Fibroblast of villous mesenchyme (primary cell): ENCODE measurements around the gene CLASP2. TPM values are rescaled to one million over a fixed set of nuclear protein-coding genes. Genes with fewer than 3 reads are reported as not detected.

Experiments used
- DNase-seq: peaks from one replicate; pipeline ENCODE4 v3.0.0-alpha.2; 2010; ENCODE audit warnings: low read depth
- H3K4me3 ChIP-seq: 2 replicates; pipeline ENCODE4 v1.5.1; 2011; ENCODE audit warnings: low read depth, mild to moderate bottlenecking, low read length
- CTCF ChIP-seq: IDR thresholded peaks from 2 replicates; pipeline ENCODE4 v1.5.1; 2012; ENCODE audit warnings: low read depth, mild to moderate bottlenecking, low read length; ENCODE audit not compliant: insufficient read depth
- total RNA-seq: library from RNA; depleted of rRNA; stranded (reverse); fragments of >200 nt; gene quantifications from 2 replicates; pipeline ENCODE4 v1.2.3, GENCODE V29; 2012

Gene CLASP2
- total RNA-seq, 1 donor = 64.3 TPM

GRCh38 chr3:33634262-33634661 lies 83.8 kb downstream of the CLASP2 start:
- H3K4me3 ChIP-seq = no peak overlapping the region
- no peak for DNase-seq
- no peak for TF ChIP-seq CTCF

DNA sequence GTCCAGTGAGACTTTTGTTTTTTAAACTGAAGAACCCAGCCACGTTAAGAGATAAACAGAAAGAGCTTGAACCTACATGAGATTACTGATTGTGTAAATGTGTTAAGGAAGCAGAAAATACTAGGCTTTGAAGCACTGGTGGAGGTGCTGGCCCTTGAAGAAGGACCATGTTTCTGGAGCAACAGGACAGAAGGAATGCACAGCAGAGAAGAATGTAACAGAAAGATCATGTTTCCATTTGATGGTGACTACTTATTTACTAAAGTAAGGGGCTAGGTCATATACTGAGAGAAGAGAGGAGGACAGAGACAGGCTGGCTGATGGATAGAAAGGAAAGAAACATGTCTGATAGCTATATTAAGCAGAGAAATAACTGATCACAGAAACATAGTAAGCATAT lies 88.8 kb downstream of the CLASP2 start:
- no peak overlapping the region for H3K4me3 ChIP-seq
- peak; percentile 21 for DNase-seq
- no peak for TF ChIP-seq CTCF

DNA sequence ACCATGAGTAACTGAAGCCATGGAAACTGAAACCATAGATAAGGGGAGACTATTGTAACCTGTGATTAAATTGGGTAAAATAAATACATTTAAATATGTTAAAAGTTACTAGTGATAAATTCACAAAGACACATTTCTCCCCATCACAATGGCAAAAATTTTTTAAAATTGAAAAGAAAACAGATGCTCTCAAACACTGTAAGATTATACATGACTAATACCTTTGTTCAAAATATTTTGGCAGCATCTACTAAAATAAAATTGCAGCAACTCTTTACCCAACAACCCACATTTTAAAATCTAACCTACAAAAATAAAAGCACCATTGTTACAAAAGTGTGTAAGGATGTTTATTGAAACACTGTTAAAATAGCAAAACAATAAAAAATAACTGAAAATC lies 93.3 kb downstream of the CLASP2 start:
- no peak for TF ChIP-seq CTCF
- no peak for DNase-seq
- H3K4me3 ChIP-seq = no peak overlapping the region

DNA sequence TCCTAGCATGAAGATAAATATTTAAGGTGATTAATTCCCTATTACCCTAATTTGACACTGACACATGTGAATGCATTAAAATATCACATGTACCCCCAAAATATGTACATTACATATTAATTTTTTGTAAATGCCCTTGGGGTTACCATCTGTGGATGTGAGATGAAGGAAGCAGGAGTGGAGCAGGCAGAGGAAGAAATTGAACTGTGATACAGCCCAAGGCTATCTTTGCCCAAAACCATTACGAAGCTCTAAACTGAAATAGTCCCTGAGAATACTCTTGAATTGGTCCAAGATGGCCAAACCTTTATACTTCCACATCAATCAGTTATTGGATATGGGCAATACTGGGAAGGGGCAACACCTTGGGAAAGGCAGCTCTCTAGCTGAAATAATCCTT lies 105.0 kb downstream of the CLASP2 start:
- no peak for DNase-seq
- no peak overlapping the region for H3K4me3 ChIP-seq
- no peak for TF ChIP-seq CTCF

- DNase-seq = no peak
- H3K4me3 ChIP-seq = no peak overlapping the region
- TF ChIP-seq CTCF = no peak
Observed at GRCh38 chr3:33612607-33613006, 105.4 kb downstream of the CLASP2 start.

DNA sequence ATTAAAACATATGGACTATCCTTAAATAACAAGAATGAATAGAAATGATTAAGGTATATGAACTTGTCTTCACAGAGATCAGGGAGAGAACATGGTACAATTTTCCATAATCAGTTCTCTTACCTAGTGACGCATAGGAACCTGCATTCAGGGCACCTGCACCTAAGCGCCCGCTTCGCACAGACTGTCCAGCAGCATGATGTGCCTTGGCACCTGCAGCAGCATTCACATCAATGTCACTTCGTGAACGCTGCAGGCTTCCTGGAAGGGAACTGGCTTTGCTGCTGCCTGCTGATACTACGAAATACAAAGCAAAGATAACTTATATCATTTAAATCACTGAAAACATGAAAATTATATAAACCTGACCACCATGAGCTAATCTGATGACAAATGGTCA lies 115.2 kb downstream of the CLASP2 start:
- H3K4me3 ChIP-seq = no peak overlapping the region
- DNase-seq = no peak
- TF ChIP-seq CTCF = no peak

- no peak for TF ChIP-seq CTCF
- no peak overlapping the region for H3K4me3 ChIP-seq
- DNase-seq = no peak
Observed at GRCh38 chr3:33597257-33597689, 120.8 kb downstream of the CLASP2 start.
